Measurements from ENCODE around the gene NFKBIL1.
"Not testable (repeated sequence)": the region's sequence is repeated elsewhere in the genome, so short reads cannot be mapped to it uniquely, and the experiment has no call there.

NFKBIL1 gene

GRCh38 chr6:31581434-31582229, 34.2 kb downstream of the NFKBIL1 start:
- DNase-seq: peak; percentile 29 to 36

DNA sequence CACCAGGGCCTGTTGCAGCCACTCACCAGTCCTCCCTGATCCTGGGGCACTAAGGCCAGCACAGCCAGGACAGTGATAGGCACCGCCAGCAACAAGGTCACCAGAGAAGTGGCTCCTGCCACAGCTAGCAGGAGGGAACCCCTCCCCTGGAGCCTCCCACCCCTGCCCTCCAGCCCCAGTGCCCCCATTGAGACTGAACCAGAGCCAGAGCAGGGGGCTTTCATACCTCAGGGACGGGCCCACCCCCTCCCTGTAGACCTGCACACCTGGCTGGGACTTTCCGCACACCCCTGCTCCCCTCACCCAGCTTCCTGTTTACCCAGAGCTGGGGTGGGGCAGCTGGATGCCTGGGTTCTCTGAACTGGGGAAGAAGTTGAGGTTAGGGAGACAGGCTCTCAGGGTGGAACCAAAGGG, 34.8 kb downstream of the NFKBIL1 start, which contains the start of gene LTB:
Gene LTB, minus strand, starts transcription at position 195 of the 414 bp plus-strand sequence. Its CDS starts 7 bp downstream, at position 188.
- peak; percentile 55 for DNase-seq

DNA sequence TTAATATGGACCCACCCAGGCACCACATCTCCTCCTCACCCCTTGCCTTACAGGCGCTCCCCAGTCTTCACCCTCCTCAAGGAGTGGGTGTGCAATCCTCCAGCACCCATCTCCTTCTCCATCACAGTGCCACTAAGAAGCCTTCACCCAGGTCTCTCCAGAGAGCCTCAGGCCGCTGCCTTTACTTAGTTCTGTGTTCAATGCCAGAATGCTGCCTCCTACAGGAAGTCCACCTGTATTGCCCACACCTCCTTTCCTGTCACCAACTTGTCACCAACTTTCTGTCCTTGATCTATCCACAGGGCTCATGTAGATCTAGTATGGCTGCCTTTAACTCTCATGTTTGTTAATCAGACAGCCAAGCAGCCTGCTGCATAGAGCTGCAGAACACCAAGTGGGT, 38.1 kb downstream of the NFKBIL1 start:
- DNase-seq: peak; percentile 35 to 54

GRCh38 chr6:31586008-31586407, 38.6 kb downstream of the NFKBIL1 start, which contains the start of gene LST1:
Gene LST1 (plus strand): TSS chr6:31586277. CDS start chr6:31587300, 1,023 bp downstream.
- no peak for DNase-seq

- peak in 1 of 2 donors; percentile 22 for DNase-seq
These were observed 39.3 kb downstream of the NFKBIL1 start for GRCh38 chr6:31586599-31587281.

DNA sequence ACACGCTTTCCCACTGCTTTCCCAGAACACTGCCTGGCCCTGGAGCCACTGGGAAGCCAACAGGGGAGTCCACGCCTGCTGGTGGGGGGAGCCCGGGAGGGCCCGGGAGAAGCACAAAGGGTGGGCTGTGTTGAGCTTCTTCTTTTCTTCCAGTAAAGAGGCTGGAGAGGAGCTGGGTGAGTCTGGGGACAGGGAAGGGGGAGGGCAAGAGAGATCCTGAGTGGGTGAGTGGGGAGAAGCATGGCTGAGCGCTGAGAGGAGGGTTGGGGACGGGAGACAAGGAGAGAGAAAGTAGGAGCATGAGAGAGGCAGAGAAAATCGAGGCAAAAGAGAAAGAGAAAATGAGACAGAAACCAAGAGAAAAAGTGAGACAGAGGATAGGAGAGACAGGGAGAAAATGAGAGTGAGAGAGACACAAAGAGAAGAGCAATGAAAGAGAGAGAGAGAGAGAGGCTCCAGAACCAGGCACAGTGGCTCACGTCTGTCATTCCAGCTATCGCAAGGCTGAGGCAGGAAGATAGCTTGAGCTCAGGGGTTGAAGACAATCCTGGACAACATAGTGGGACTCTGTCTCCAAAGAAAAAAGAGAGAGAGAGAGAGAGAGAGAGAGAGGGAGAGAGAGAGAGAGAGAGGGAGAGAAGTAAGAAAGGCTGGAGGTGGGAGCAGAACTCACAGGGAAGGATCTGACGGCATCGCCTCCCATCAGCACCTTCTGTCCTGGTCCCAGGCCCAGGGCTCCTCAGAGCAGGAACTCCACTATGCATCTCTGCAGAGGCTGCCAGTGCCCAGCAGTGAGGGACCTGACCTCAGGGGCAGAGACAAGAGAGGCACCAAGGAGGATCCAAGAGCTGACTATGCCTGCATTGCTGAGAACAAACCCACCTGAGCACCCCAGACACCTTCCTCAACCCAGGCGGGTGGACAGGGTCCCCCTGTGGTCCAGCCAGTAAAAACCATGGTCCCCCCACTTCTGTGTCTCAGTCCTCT, 40.7 kb downstream of the NFKBIL1 start:
- no peak for DNase-seq

DNA sequence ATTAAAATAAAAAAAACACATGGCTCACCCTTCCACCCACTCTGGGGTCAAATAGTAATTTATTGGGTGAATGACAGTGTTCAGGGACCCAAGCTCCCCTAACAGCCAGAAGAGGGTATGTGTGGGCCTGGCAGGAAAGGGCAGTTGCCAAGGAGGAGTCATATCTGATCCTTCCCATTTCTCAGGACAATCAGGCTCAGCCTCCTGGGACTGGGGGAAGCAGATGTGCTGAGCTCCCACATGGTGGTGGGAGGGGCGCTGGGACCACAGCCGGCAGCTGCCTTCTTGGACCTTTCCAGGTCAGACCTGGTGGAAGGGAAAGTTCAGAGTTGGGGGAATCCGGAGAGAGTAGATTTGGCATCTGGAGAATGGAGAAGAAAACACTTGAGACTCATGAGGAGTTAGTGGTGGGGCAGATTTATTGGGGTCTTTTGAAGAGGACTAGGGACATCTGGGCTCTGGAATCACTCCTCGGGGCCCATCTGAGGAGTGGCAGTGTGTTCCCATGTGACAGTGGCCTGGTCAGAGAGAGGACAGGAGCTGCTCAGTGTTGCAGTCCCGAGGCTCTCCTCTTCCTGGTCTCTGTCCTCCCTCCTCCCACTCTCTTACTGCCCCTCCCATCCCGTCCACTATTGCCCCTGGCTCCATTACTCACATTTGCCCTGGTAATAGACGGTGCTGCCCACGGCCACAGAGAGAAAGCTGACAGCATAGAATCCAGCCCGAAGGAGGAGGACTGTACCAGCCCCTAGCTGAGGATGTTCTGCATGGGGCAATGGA, 41.7 kb downstream of the NFKBIL1 start:
- DNase-seq: no peak

DNA sequence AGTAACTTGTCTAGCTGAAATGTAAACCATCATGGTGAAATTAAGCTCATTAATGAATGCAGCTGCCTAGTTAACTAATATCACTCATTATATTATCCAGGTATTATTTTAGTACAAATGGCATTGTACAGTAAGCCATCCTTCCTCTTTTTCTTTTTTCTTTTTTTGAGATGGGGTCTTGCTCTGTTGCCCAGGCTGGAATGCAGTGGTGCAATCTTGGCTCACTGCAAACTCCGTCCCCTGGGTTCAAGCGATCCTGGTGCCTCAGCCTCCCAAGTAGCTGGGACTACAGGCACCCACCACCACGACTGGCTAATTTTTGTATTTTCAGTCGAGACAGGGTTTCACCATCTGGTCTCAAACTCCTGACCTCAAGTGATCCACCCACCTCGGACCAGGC, 43.3 kb downstream of the NFKBIL1 start:
- not testable (repeated sequence) for DNase-seq

DNA sequence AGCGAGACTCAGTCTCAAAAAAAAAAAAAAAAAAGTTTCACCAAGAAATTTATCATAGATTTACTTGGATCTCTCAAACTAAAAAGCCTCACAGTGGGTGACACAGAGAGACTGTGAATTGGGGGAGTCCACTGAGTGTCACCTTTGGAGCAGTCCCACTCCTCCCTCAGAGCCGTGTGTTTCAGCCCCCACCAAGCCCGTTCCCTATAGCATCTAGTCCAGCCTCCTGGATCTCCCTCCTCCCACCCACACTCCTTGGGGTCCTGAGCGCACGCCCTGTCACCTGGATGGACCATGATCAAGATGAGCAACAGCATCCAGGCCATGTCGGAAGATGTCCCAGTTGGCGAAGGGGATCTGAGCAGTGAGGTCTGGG, 45.0 kb downstream of the NFKBIL1 start:
- no peak for DNase-seq

DNA sequence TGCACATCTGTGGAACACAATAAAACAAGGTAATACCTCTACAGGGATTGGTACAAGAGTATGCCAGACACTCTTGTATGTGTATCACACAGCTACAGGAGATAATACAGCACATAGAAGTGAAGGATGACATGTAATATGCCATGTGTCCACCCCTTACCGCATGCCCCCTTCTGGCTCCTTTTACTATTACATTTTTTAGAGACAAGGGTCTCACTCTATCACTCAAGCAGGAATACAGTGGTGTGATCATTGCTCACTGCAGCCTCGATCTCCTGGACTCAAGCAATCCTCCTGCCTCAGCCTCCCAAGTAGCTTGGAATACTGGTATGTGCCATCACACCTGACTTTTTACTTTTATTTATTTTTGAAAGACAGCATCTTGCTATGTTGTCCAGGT, 49.6 kb downstream of the NFKBIL1 start:
- peak; percentile 34 to 45 for DNase-seq

DNA sequence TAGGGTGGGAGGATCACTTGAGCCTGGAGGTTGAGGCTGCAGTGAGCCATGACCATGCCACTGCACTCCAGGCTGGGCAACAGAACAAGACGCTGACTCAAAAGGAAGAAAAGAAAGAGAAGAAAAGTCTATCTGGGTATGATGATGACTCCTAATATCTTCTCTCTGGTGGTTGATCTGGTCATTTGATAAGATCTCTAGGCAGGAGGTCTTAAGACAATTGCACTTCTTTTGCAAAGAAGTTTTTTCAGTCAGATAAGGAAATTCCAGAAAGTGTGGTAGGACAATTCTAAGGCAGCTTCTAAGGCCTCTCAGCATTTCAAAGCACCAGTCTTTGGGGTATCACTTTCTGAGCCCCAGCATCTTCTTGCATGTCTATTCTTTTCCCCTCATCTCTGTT, 59.9 kb downstream of the NFKBIL1 start:
- DNase-seq: no peak

Data from stimulated activated CD4-positive, alpha-beta T cell treated with anti-CD3 and anti-CD28 coated beads, Interleukin-2, amount 100 ng/mL, for 24 hours (primary cell).